OCI-LY3 (cell line): Measurements from ENCODE around the gene CCDC6.

Source experiments
- H2AFZ ChIP-seq: fragments of 200-600, 300-600 bp; shearing (Covaris generic); 2 replicates; pipeline ENCODE4 v1.6.0; 2014; ENCODE audit warnings: antibody characterized with exemption, low read depth, low read length
- H3K27ac ChIP-seq: fragments of 200-600, 300-600 bp; sonication (generic); 2 replicates; pipeline ENCODE4 v1.5.1; 2014; ENCODE audit warnings: mild to moderate bottlenecking, low read length, moderate library complexity, mixed read lengths
- H3K27me3 ChIP-seq: fragments of 200-600, 300-600 bp; sonication (generic); 2 replicates; pipeline ENCODE4 v1.6.1; 2014; ENCODE audit warnings: low read depth, low read length, mixed read lengths
- H3K36me3 ChIP-seq: fragments of 200-600, 300-600 bp; sonication (generic); replicated peaks from 2 replicates; pipeline ENCODE3; 2014; ENCODE audit warnings: low read depth, low read length, mixed read lengths
- H3K4me1 ChIP-seq: fragments of 300-600, 200-600 bp; sonication (generic); 2 replicates; pipeline ENCODE4 v1.6.1; 2014; ENCODE audit warnings: low read length, mixed read lengths
- H3K4me2 ChIP-seq: fragments of 200-600, 300-600 bp; sonication (generic); 2 replicates; pipeline ENCODE4 v1.6.1; 2014; ENCODE audit warnings: low read length, mixed read lengths
- H3K4me3 ChIP-seq: fragments of 300-600, 200-600 bp; sonication (generic); 2 replicates; pipeline ENCODE4 v1.5.1; 2014; ENCODE audit warnings: antibody characterized with exemption, mild to moderate bottlenecking, low read length, moderate library complexity
- H3K79me2 ChIP-seq: fragments of 300-600, 200-600 bp; shearing (Covaris generic); 2 replicates; pipeline ENCODE4 v1.6.1; 2014; ENCODE audit warnings: mild to moderate bottlenecking, low read length, mixed read lengths
- H3K9ac ChIP-seq: fragments of 300-600, 200-600 bp; shearing (Covaris generic); 2 replicates; pipeline ENCODE4 v1.6.0; 2014; ENCODE audit warnings: mild to moderate bottlenecking, low read length, moderate library complexity
- H3K9me3 ChIP-seq: fragments of 200-600, 300-600 bp; shearing (Covaris generic); 2 replicates; pipeline ENCODE4 v1.6.1; 2014; ENCODE audit warnings: low read length, mixed read lengths; ENCODE audit not compliant: insufficient read depth
- H4K20me1 ChIP-seq: fragments of 200-600, 300-600 bp; sonication (generic); 2 replicates; pipeline ENCODE4 v1.6.1; 2016; ENCODE audit warnings: low read length, mixed read lengths; ENCODE audit not compliant: insufficient read depth
- EZH2phosphoT487 ChIP-seq: fragments of 200-600 bp; shearing (Covaris generic); IDR thresholded peaks from 2 replicates; pipeline ENCODE4 v1.6.1; 2018; ENCODE audit warnings: antibody characterized with exemption, mixed run types, low read depth
- TF ChIP-seq, protein P1 (sequence below): fragments of 200-600, 300-600 bp; sonication (generic); IDR thresholded peaks from 2 replicates; pipeline ENCODE4 v1.5.1; 2014; ENCODE audit warnings: antibody characterized with exemption, low read length, low read depth

The CCDC6 gene

DNA sequence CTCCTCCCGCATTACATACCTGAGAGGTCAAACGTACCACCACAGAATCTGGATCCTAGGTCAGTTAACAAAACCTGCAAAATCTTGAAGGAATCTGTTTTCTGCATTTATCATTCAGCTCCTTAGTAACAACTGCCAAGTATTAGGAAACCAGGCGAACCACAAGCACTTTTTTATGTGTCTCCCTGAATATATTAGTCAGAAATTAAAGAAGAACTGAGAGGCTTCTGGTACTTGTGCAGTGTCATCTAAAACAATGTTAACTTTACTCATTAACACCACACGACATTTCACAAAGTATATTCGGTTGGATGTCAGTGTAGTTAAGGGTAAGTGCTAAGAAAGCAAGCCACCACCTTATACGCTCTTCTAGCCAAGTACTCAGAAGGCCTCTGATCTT is 2.5 kb downstream of the CCDC6 start:
- Histone ChIP-seq H3K4me3 (peak overlapping the region; percentile 97), H3K27ac (no peak overlapping the region), H3K9me3 (no peaks in the 10 kb centered on the region), H3K79me2 (peaks cover 74% of the 10 kb centered on the region), H3K36me3 (peaks cover 7% of the 10 kb centered on the region), H3K4me1 (peaks cover 30% of the 10 kb centered on the region), H4K20me1 (peaks cover 55% of the 10 kb centered on the region), H2AFZ (no peak overlapping the region), H3K4me2 (peak overlapping the region; percentile 86), H3K27me3 (no peaks in the 10 kb centered on the region), H3K9ac (no peak overlapping the region)
- no peak for TF ChIP-seq EZH2phosphoT487
- TF ChIP-seq, protein P1, sequence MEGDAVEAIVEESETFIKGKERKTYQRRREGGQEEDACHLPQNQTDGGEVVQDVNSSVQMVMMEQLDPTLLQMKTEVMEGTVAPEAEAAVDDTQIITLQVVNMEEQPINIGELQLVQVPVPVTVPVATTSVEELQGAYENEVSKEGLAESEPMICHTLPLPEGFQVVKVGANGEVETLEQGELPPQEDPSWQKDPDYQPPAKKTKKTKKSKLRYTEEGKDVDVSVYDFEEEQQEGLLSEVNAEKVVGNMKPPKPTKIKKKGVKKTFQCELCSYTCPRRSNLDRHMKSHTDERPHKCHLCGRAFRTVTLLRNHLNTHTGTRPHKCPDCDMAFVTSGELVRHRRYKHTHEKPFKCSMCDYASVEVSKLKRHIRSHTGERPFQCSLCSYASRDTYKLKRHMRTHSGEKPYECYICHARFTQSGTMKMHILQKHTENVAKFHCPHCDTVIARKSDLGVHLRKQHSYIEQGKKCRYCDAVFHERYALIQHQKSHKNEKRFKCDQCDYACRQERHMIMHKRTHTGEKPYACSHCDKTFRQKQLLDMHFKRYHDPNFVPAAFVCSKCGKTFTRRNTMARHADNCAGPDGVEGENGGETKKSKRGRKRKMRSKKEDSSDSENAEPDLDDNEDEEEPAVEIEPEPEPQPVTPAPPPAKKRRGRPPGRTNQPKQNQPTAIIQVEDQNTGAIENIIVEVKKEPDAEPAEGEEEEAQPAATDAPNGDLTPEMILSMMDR: no peak

DNA sequence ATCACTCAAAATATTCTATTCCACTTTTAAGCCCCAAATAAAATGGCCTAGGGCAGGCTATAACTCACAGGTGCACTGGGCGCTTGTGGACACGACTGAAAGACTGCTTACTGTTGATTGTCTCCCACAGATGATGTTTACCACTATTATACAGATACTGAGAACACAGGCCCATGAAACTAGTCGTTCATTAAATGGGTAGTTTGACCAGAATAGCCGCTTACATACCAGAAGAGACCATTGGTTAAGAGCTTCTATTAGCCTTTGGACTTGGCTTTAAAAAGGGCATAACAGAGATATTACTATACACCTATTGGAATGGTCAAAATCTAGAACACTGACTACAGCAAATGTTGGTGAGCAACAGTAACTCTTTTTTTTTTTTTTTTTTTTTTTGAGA is 4.3 kb downstream of the CCDC6 start:
- peaks cover 15% of the 10 kb centered on the region for H3K4me1 ChIP-seq
- H3K27ac ChIP-seq: no peak overlapping the region
- no peaks in the 10 kb centered on the region for H3K27me3 ChIP-seq
- no peak for TF ChIP-seq EZH2phosphoT487
- TF ChIP-seq, protein P1: no peak
- H3K36me3 ChIP-seq: peaks cover 7% of the 10 kb centered on the region
- no peaks in the 10 kb centered on the region for H3K9me3 ChIP-seq
- peaks cover 70% of the 10 kb centered on the region for H4K20me1 ChIP-seq
- H3K4me2 ChIP-seq: no peak overlapping the region
- H3K4me3 ChIP-seq: no peak overlapping the region
- H3K79me2 ChIP-seq: peaks cover 89% of the 10 kb centered on the region
- H2AFZ ChIP-seq: no peak overlapping the region
- no peak overlapping the region for H3K9ac ChIP-seq

DNA sequence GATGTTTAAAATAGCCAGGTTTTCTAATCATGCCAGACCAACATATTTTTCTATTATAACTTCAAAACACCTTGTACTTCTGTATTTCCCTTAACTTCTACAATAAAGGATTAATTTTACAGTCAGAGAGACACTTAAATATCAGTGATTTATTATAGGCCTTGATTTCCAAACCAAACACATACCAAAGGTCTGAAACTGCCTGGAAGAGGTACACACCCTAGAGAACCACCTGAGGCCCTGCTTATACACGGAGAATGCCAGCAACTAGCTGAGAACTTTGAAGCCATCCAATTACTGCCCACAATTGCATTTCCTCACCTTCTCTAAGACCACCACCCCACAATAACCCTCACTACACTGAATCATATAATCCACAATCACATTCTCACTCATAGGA is 4.9 kb downstream of the CCDC6 start:
- peaks cover 7% of the 10 kb centered on the region for H3K36me3 ChIP-seq
- no peak overlapping the region for H3K4me3 ChIP-seq
- TF ChIP-seq, protein P1: no peak
- TF ChIP-seq EZH2phosphoT487: no peak
- H3K27me3 ChIP-seq: no peaks in the 10 kb centered on the region
- no peak overlapping the region for H2AFZ ChIP-seq
- peaks cover 94% of the 10 kb centered on the region for H3K79me2 ChIP-seq
- no peak overlapping the region for H3K27ac ChIP-seq
- H3K9me3 ChIP-seq: no peaks in the 10 kb centered on the region
- H3K4me1 ChIP-seq: peaks cover 15% of the 10 kb centered on the region
- H4K20me1 ChIP-seq: peaks cover 72% of the 10 kb centered on the region
- H3K9ac ChIP-seq: no peak overlapping the region
- H3K4me2 ChIP-seq: no peak overlapping the region

DNA sequence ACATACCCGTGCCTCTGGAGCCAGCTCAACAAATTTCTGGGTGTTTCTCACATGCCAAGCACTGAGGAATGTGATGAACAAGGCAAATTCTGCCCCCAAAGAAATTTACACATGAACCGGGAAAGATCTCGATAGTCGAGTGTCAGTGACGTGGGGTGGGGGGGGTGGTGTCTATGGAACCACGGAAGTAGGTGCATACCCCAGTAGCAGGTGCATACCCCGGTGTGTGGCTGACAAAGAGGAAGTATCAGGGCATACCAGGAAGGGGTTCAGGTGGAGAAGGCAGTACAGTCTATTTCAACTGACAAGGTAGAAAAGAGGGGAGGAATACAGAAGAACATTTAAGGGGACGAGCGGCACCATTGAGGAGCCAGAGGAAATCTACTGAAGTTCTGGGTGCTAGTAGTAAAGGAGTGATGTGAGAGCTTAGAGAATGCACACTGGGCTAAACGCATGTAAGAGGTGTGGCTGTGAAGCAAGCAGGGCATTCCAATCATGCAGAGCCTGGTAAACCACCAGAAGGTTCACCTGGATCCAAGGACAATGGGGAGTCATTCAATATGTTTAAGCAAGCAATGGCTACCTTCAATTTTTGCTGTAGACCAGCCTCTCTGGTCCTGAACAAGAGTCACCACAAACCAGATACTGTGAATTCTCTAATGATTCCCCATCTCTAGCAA is 6.2 kb downstream of the CCDC6 start:
- Histone ChIP-seq H3K27ac (no peak overlapping the region), H3K79me2 (peaks cover 95% of the 10 kb centered on the region), H2AFZ (no peak overlapping the region), H3K4me1 (peaks cover 15% of the 10 kb centered on the region), H3K4me3 (no peak overlapping the region), H3K9ac (no peak overlapping the region), H3K9me3 (no peaks in the 10 kb centered on the region), H3K4me2 (no peak overlapping the region), H3K27me3 (no peaks in the 10 kb centered on the region), H4K20me1 (peaks cover 82% of the 10 kb centered on the region), H3K36me3 (peaks cover 7% of the 10 kb centered on the region)
- TF ChIP-seq, protein P1: no peak
- TF ChIP-seq EZH2phosphoT487: no peak
